ENCODE measurements around the gene GTF2F2.

DNA sequence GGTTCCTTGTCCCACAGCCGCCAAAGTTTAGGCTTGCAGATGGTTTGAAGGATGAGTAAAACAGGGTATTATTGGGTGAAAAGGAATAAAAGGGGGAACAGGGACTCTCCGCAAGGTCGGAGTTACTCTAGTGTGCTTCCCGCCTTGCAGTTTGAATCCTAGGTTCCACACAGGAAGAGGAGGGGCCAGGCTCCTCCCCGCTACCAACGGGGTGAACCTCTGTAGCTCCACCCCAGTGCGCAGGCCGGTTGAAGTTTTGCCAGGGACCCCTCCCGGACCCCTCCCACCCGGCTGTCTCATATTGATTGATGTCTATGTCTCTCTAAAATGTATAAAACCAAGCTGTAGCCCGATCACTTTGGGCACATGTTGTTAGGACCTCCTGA lies 11.6 kb upstream of the GTF2F2 start:
- TF ChIP-seq POLR2A (IDR thresholded peaks at IDR 0.05; ENCODE audit: low read depth, low read length) (no peak), TAF1 (IDR thresholded peaks at IDR 0.05; ENCODE audit: low read depth, low read length) (no peak), POLR2AphosphoS5 (IDR thresholded peaks at IDR 0.05; ENCODE audit: low read depth, low read length) (no peak), POU2F2 (IDR thresholded peaks at IDR 0.05; ENCODE audit: low read depth, low read length) (no peak)
